ENCODE data around the gene CDHR2.
A peak's percentile ranks its signal among the peaks of the same experiment; 100 is the strongest.

The CDHR2 gene

GRCh38 chr5:176619203-176619568, 70.0 kb downstream of the CDHR2 start:
- Histone ChIP-seq H3K36me3 (ENCODE audit: insufficient read depth, low read depth, low read length) (no peaks in the 10 kb centered on the region), H3K27me3 (ENCODE audit: insufficient read depth, low read length) (peaks cover 85% of the 10 kb centered on the region), H3K9me3 (ENCODE audit: insufficient read depth, low read depth, low read length) (no peaks in the 10 kb centered on the region), H3K27ac (ENCODE audit: low read length) (no peak overlapping the region), H3K9ac (ENCODE audit: low read depth, low read length) (no peak overlapping the region), H3K4me3 (ENCODE audit: low read length) (peak overlapping the region; percentile 53; the same call in 1 of the 2 replicates), H3K4me1 (ENCODE audit: insufficient read depth, low read length) (no peaks in the 10 kb centered on the region; the same call in 1 of the 2 replicates)

- Histone ChIP-seq H3K4me3 (ENCODE audit: low read length) (peak overlapping the region; percentile 53; the same call in 1 of the 2 replicates), H3K27me3 (ENCODE audit: insufficient read depth, low read length) (peaks cover 84% of the 10 kb centered on the region), H3K27ac (ENCODE audit: low read length) (no peak overlapping the region), H3K9me3 (ENCODE audit: insufficient read depth, low read depth, low read length) (no peaks in the 10 kb centered on the region), H3K4me1 (ENCODE audit: insufficient read depth, low read length) (no peaks in the 10 kb centered on the region; the same call in 1 of the 2 replicates), H3K9ac (ENCODE audit: low read depth, low read length) (no peak overlapping the region), H3K36me3 (ENCODE audit: insufficient read depth, low read depth, low read length) (no peaks in the 10 kb centered on the region)
These were observed 70.6 kb downstream of the CDHR2 start for GRCh38 chr5:176619569-176620332.

DNA sequence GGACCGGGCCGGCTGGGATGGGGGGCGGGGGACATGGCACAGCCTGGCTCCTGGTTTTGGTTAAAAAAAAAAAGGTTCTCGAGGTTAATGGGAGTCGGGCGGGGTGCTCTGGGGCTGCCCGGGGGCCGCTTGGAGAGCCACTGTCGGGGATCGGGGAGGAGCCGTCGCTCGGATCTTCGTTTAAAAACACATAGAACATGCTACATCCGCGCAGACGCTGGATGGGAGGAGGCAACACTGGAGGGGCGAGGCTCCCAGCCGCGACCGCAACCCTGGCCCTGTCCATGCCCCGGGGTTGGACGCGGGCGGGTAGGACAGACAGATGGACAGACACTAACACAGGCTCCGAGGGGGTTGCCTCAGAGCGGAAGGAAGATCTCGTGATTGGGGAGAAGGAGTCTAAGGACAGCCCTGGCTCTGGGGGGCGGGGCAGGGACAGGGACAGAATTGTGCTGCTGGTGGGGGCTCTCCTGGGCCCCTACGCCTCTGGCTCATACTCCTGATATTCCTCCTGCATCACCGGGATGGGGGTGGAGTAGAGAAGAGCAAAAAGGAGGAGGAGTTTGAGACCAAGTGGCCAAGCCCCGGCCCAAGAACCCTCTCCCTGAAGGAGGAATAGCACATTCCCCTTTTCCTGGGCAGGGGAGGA, 71.3 kb downstream of the CDHR2 start:
- H3K4me3 ChIP-seq (ENCODE audit: low read length), result peak overlapping the region; percentile 53; the same call in 1 of the 2 replicates
- no peak overlapping the region for H3K9ac ChIP-seq (ENCODE audit: low read depth, low read length)
- no peak overlapping the region for H3K27ac ChIP-seq (ENCODE audit: low read length)
- H3K36me3 ChIP-seq (ENCODE audit: insufficient read depth, low read depth, low read length), result no peaks in the 10 kb centered on the region
- H3K27me3 ChIP-seq (ENCODE audit: insufficient read depth, low read length), result peaks cover 87% of the 10 kb centered on the region
- H3K9me3 ChIP-seq (ENCODE audit: insufficient read depth, low read depth, low read length), result no peaks in the 10 kb centered on the region
- H3K4me1 ChIP-seq (ENCODE audit: insufficient read depth, low read length), result no peaks in the 10 kb centered on the region; the same call in 1 of the 2 replicates

DNA sequence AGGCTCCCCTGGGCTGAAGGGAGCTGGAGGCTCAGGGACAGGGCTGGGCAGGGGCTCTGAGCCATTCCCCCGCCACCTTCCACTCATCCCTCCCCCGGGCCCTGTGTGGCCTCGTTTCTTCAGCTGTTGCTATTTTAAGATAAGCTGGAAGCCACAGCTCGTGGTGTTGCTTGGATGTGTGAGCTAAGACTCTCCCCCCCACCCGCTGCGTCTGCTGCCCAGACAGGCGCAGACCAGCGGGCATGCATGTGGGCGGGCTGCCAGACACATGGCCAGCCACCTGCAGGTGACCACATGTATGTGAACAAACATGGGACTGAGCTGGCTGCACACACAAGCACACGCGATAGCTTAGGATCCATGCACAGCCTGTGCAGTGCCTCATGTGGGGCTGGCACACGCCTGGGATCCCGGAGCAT, 72.5 kb downstream of the CDHR2 start:
- Histone ChIP-seq H3K4me3 (ENCODE audit: low read length) (no peak overlapping the region), H3K27ac (ENCODE audit: low read length) (no peak overlapping the region), H3K4me1 (ENCODE audit: insufficient read depth, low read length) (no peaks in the 10 kb centered on the region; the same call in 1 of the 2 replicates), H3K9me3 (ENCODE audit: insufficient read depth, low read depth, low read length) (no peaks in the 10 kb centered on the region), H3K9ac (ENCODE audit: low read depth, low read length) (no peak overlapping the region), H3K36me3 (ENCODE audit: insufficient read depth, low read depth, low read length) (no peaks in the 10 kb centered on the region), H3K27me3 (ENCODE audit: insufficient read depth, low read length) (peaks cover 87% of the 10 kb centered on the region)

DNA sequence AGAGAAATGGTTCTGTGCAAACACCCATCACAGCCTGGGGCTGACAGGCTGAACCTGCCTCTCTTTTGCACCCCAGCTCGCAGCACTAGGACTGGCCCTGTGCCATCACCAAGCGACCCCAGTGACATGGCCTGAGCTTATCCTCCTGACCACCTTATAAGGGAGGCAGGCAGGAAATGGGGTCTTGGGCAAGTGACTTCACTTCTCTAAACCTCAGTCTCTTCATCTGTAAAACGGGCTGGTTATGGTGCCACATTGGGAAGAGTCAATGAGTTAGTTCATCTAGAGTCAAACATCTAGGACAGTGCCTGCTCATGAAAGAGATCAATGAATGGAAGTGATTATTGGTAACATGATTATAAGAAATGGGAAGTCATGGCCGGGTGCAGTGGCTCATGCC, 75.0 kb downstream of the CDHR2 start:
- Histone ChIP-seq H3K36me3 (ENCODE audit: insufficient read depth, low read depth, low read length) (no peaks in the 10 kb centered on the region), H3K27ac (ENCODE audit: low read length) (no peak overlapping the region), H3K4me1 (ENCODE audit: insufficient read depth, low read length) (peaks cover 6% of the 10 kb centered on the region), H3K27me3 (ENCODE audit: insufficient read depth, low read length) (peaks cover 88% of the 10 kb centered on the region), H3K9ac (ENCODE audit: low read depth, low read length) (no peak overlapping the region), H3K4me3 (ENCODE audit: low read length) (no peak overlapping the region), H3K9me3 (ENCODE audit: insufficient read depth, low read depth, low read length) (no peaks in the 10 kb centered on the region)

DNA sequence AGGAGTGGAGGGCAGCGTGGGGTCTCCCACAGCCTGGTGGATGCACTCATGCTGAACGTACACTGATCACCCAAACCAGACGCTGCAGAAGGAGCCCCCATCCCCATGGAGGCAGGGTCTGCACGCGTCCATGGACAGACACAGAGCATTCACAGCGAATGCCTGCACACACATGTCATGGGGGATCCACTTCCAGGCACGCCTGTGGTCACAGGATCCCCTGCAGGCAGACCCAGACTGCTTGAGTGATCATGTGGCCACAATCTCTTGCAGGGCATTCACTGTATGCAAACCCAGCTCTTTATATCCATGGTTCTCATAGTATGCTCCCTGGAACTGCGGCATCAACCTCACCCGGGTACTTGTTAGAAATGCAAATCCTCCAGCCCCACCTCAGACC, 75.8 kb downstream of the CDHR2 start:
- Histone ChIP-seq H3K4me3 (ENCODE audit: low read length) (no peak overlapping the region), H3K27ac (ENCODE audit: low read length) (no peak overlapping the region), H3K27me3 (ENCODE audit: insufficient read depth, low read length) (peaks cover 88% of the 10 kb centered on the region), H3K9ac (ENCODE audit: low read depth, low read length) (no peak overlapping the region), H3K36me3 (ENCODE audit: insufficient read depth, low read depth, low read length) (no peaks in the 10 kb centered on the region), H3K9me3 (ENCODE audit: insufficient read depth, low read depth, low read length) (no peaks in the 10 kb centered on the region), H3K4me1 (ENCODE audit: insufficient read depth, low read length) (peaks cover 6% of the 10 kb centered on the region)

GRCh38 chr5:176625512-176625911, 76.4 kb downstream of the CDHR2 start:
- no peaks in the 10 kb centered on the region for H3K9me3 ChIP-seq (ENCODE audit: insufficient read depth, low read depth, low read length)

DNA sequence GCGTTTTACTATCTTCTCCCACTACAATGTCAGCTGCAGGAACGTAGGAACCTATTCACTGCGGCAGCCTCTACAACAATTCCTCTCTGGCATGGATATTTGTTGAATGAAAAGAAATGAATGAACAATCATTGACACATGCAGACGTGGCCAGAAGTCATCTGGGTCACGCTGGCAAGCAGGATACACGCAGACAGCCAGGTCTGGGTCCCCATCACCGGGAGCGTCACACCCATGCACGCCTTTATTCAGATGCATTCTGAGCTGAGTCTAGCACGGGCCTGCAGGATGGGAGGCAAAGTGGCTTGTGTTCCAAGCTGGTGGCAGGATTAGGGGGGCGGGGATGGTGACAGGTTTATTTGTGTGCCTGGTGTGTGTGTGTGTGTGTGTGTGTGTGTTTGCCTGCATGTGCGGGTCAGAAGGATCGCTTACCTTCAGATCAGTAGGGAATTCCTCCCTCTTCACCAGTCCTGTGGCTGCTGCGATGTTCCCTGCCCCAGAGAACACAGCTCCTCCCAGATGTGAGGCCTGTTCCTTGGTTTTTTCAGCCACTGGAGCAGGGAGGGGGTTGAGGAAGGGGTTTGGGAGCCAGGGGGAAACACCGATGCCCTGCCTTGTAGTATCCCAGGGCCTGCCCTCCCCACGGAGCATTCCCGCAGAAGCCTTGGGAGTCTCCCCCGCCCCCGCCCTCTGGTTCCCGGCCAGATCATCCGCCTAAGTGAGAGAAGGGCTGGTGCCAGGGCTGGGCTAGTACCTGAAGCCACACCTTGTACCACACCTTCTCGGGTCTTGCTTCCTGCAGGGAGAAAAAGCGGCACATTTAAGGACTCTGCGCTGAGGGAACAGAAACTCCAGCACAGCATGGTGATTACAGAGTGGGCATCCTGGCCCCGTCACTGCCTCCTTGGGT, 77.1 kb downstream of the CDHR2 start:
- H3K9ac ChIP-seq (ENCODE audit: low read depth, low read length), result no peak overlapping the region
- no peak overlapping the region for H3K4me3 ChIP-seq (ENCODE audit: low read length)
- peaks cover 10% of the 10 kb centered on the region for H3K4me1 ChIP-seq (ENCODE audit: insufficient read depth, low read length)
- H3K36me3 ChIP-seq (ENCODE audit: insufficient read depth, low read depth, low read length), result no peaks in the 10 kb centered on the region
- no peaks in the 10 kb centered on the region for H3K9me3 ChIP-seq (ENCODE audit: insufficient read depth, low read depth, low read length)
- peaks cover 86% of the 10 kb centered on the region for H3K27me3 ChIP-seq (ENCODE audit: insufficient read depth, low read length)
- H3K27ac ChIP-seq (ENCODE audit: low read length), result no peak overlapping the region

More at GRCh38 chr5:176625512-176625911, 76.4 kb downstream of the CDHR2 start:
- peaks cover 6% of the 10 kb centered on the region for H3K4me1 ChIP-seq (ENCODE audit: insufficient read depth, low read length)
- no peaks in the 10 kb centered on the region for H3K36me3 ChIP-seq (ENCODE audit: insufficient read depth, low read depth, low read length)
- peaks cover 86% of the 10 kb centered on the region for H3K27me3 ChIP-seq (ENCODE audit: insufficient read depth, low read length)
- no peak overlapping the region for H3K9ac ChIP-seq (ENCODE audit: low read depth, low read length)
- H3K4me3 ChIP-seq (ENCODE audit: low read length), result no peak overlapping the region
- no peak overlapping the region for H3K27ac ChIP-seq (ENCODE audit: low read length)

- peaks cover 10% of the 10 kb centered on the region for H3K4me1 ChIP-seq (ENCODE audit: insufficient read depth, low read length)
- H3K9me3 ChIP-seq (ENCODE audit: insufficient read depth, low read depth, low read length), result no peaks in the 10 kb centered on the region
- H3K9ac ChIP-seq (ENCODE audit: low read depth, low read length), result no peak overlapping the region
- no peak overlapping the region for H3K27ac ChIP-seq (ENCODE audit: low read length)
- H3K36me3 ChIP-seq (ENCODE audit: insufficient read depth, low read depth, low read length), result no peaks in the 10 kb centered on the region
- H3K27me3 ChIP-seq (ENCODE audit: insufficient read depth, low read length), result peaks cover 86% of the 10 kb centered on the region
- no peak overlapping the region for H3K4me3 ChIP-seq (ENCODE audit: low read length)
These were observed 77.7 kb downstream of the CDHR2 start for GRCh38 chr5:176626876-176627236.

DNA sequence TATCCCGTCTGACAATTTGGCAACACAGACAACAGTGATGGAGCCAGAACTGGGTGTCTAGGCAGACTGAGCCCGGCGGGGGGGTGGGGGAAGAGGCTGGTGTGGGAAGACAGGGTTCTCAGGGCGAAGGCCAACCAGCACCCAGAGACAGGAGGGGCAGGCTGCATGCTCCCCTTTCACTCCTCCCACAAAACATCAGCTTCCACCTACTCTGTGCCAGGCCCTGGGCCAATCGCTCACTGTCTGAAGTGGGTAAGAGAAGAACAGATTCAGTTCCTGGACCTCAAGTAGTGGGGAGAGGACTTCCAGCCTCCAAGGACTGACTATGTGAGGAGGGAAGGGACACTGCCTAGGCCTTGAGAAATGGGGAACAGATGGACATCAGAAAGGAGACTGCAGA, 78.4 kb downstream of the CDHR2 start:
- Histone ChIP-seq H3K4me1 (ENCODE audit: insufficient read depth, low read length) (peaks cover 10% of the 10 kb centered on the region), H3K27me3 (ENCODE audit: insufficient read depth, low read length) (peaks cover 91% of the 10 kb centered on the region), H3K9me3 (ENCODE audit: insufficient read depth, low read depth, low read length) (no peaks in the 10 kb centered on the region), H3K9ac (ENCODE audit: low read depth, low read length) (no peak overlapping the region), H3K4me3 (ENCODE audit: low read length) (no peak overlapping the region), H3K27ac (ENCODE audit: low read length) (no peak overlapping the region), H3K36me3 (ENCODE audit: insufficient read depth, low read depth, low read length) (no peaks in the 10 kb centered on the region)

- Histone ChIP-seq H3K9me3 (ENCODE audit: insufficient read depth, low read depth, low read length) (no peaks in the 10 kb centered on the region), H3K4me1 (ENCODE audit: insufficient read depth, low read length) (peaks cover 11% of the 10 kb centered on the region), H3K27me3 (ENCODE audit: insufficient read depth, low read length) (peaks cover 92% of the 10 kb centered on the region), H3K4me3 (ENCODE audit: low read length) (peak overlapping the region; percentile 79; the same call in 1 of the 2 replicates), H3K36me3 (ENCODE audit: insufficient read depth, low read depth, low read length) (no peaks in the 10 kb centered on the region), H3K27ac (ENCODE audit: low read length) (no peak overlapping the region), H3K9ac (ENCODE audit: low read depth, low read length) (no peak overlapping the region)
These were observed 79.5 kb downstream of the CDHR2 start for GRCh38 chr5:176628406-176629228.

Measured in iPS-20b (cell line).